ENCODE results near the gene CRHBP.

GRCh38 chr5:77003246-77003645, 50.4 kb downstream of the CRHBP start:
- TF ChIP-seq EZH2 (IDR thresholded peaks at IDR 0.05; ENCODE audit: low read length, missing control alignments), result no peak
- TF ChIP-seq, protein P1, sequence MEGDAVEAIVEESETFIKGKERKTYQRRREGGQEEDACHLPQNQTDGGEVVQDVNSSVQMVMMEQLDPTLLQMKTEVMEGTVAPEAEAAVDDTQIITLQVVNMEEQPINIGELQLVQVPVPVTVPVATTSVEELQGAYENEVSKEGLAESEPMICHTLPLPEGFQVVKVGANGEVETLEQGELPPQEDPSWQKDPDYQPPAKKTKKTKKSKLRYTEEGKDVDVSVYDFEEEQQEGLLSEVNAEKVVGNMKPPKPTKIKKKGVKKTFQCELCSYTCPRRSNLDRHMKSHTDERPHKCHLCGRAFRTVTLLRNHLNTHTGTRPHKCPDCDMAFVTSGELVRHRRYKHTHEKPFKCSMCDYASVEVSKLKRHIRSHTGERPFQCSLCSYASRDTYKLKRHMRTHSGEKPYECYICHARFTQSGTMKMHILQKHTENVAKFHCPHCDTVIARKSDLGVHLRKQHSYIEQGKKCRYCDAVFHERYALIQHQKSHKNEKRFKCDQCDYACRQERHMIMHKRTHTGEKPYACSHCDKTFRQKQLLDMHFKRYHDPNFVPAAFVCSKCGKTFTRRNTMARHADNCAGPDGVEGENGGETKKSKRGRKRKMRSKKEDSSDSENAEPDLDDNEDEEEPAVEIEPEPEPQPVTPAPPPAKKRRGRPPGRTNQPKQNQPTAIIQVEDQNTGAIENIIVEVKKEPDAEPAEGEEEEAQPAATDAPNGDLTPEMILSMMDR (conservative IDR thresholded peaks at IDR 0.05 in 1 of 2, IDR thresholded peaks at IDR 0.05 in 1 of 2; ENCODE audit: low read depth in 1 of 2, low read length in 2 of 2), result no peak
